Upper lobe of left lung (tissue), 6 donors: Measurements from ENCODE around the gene APOBEC3G. TPM values are rescaled to one million over a fixed set of nuclear protein-coding genes. Genes with fewer than 3 reads are reported as not detected.

ENCODE experiments used
- ATAC-seq, 2 donors: fragments of 200-7000 bp; cut with Tn5 transposase; one replicate each; pipeline ENCODE4 v1.9.1; 2022; ENCODE audit warnings: mild to moderate bottlenecking in 2 of 2, moderate library complexity in 2 of 2; ENCODE audit not compliant: low FRiP score in 2 of 2
- DNase-seq, 2 donors: peaks; one replicate each; pipeline ENCODE4 v3.0.0-alpha.2; 2019 to 2020
- H3K27ac ChIP-seq, 4 donors: fragments of 200-600 bp; sonication (generic); one replicate each; pipeline ENCODE4 v1.5.1; 2016 to 2019
- H3K27me3 ChIP-seq, 4 donors: fragments of 200-600 bp; sonication (generic); one replicate each; pipeline ENCODE4 v1.5.1; 2017 to 2019
- H3K36me3 ChIP-seq, 4 donors: fragments of 200-600 bp; sonication (generic); one replicate each; pipeline ENCODE4 v1.5.1; 2016 to 2019
- H3K4me1 ChIP-seq, 4 donors: fragments of 200-600 bp; sonication (generic); one replicate each; pipeline ENCODE4 v1.5.1; 2018 to 2019
- H3K4me3 ChIP-seq, 4 donors: fragments of 200-600 bp; sonication (generic); one replicate each; pipeline ENCODE4 v1.5.1; 2017 to 2019; ENCODE audit warnings: mild to moderate bottlenecking in 2 of 4, moderate library complexity in 1 of 4
- H3K9me3 ChIP-seq, 4 donors: fragments of 200-600 bp; sonication (generic); one replicate each; pipeline ENCODE4 v1.5.1; 2018 to 2019
- EP300 ChIP-seq, 4 donors: sonication (generic); formaldehyde crosslinking; IDR thresholded peaks; one replicate each; pipeline ENCODE4 v1.5.1; 2017; ENCODE audit warnings: antibody characterized with exemption in 4 of 4, control low read depth in 2 of 4
- POLR2A ChIP-seq, 4 donors: fragments of 450-650 bp; IDR thresholded peaks; one replicate each; pipeline ENCODE4 v1.5.1; 2016 to 2017; ENCODE audit warnings: antibody characterized with exemption in 4 of 4, mild to moderate bottlenecking in 2 of 4
- POLR2AphosphoS5 ChIP-seq, 2 donors: sonication (generic); formaldehyde crosslinking; IDR thresholded peaks; one replicate each; pipeline ENCODE4 v1.5.1; 2017; ENCODE audit warnings: antibody characterized with exemption in 2 of 2
- WGBS, 2 donors: methylation state at CpG; one replicate each; pipeline ENCODE4 v1.1.5; 2017 to 2018; 5-methylcytosine and 5-hydroxymethylcytosine counted together
- total RNA-seq, 6 donors: library from RNA; depleted of rRNA in 4 of 6; stranded (reverse); fragments of >200 nt in 4 of 6; gene quantifications; one replicate each; pipeline versions ENCODE4 v1.1.0 to v1.2.1, GENCODE V29; 2016 to 2021
- TF ChIP-seq, protein P1 (sequence below), 6 experiments: fragments of 450-650 bp in 4 of 6; fragments of 200-600 bp in 2 of 6; sonication (generic) in 2 of 6; IDR thresholded peaks; one replicate each; pipeline ENCODE4 v1.5.1; 2016 to 2019; ENCODE audit warnings: antibody characterized with exemption in 6 of 6
- donor health status: DM: no; HTN: no; CAD: no; lungs with moderate emphysema.
- donor health status: DM: no; HTN: yes; CAD: no; lungs with severe emphysema.

The APOBEC3G gene
- total RNA-seq, 6 donors from 2014 or later, result 10.2 to 38.8 (median 15.8) TPM

DNA sequence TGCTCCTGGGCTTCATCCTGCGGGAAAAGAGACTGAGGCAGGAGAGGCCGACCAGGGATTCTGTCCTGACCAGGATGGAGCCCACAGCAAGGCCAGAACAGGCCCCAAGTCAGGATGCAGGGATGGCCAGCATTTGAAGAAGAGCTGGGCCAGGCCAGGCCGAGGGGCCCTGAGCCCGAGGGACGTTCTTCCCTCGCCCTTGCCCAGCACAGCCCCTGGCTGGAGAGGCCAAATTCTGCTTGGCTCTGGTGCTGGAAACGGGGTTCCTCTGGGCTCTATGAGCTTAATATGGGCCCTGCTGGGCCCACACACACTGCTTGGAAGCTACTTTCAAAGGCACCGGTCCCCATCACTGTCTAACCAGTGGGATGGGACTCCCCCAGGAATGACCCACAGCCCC lies 7.6 kb downstream of the APOBEC3G start:
- DNase-seq, result no peak
- no peaks in the 10 kb centered on the region for H3K9me3 ChIP-seq

DNA sequence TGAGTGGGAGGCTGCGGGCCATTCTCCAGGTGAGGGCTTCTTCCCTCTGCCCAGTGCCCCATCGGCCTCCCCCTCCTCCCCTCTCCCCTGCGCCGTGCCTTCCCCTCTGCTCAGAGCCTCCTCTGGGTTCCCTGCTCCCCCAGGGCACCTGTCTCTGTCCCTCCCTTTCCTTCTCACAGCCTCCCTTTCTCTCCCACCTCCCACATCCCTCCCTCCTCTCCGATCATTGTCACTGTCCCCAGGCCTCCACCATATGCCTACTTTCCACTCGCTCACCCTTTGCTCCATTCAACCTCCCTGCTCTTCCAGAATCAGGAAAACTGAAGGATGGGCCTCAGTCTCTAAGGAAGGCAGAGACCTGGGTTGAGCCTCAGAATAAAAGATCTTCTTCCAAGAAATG lies 10.0 kb downstream of the APOBEC3G start:
- TF ChIP-seq EP300 (IDR thresholded peaks at IDR 0.05) (no peak), POLR2A (IDR thresholded peaks at IDR 0.05) (no peak), POLR2AphosphoS5 (IDR thresholded peaks at IDR 0.05) (no peak)
- TF ChIP-seq, protein P1, sequence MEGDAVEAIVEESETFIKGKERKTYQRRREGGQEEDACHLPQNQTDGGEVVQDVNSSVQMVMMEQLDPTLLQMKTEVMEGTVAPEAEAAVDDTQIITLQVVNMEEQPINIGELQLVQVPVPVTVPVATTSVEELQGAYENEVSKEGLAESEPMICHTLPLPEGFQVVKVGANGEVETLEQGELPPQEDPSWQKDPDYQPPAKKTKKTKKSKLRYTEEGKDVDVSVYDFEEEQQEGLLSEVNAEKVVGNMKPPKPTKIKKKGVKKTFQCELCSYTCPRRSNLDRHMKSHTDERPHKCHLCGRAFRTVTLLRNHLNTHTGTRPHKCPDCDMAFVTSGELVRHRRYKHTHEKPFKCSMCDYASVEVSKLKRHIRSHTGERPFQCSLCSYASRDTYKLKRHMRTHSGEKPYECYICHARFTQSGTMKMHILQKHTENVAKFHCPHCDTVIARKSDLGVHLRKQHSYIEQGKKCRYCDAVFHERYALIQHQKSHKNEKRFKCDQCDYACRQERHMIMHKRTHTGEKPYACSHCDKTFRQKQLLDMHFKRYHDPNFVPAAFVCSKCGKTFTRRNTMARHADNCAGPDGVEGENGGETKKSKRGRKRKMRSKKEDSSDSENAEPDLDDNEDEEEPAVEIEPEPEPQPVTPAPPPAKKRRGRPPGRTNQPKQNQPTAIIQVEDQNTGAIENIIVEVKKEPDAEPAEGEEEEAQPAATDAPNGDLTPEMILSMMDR (IDR thresholded peaks at IDR 0.05), result no peak
- Histone ChIP-seq H3K27ac (no peak overlapping the region), H3K36me3 (no peaks in the 10 kb centered on the region), H3K4me3 (no peak overlapping the region), H3K27me3 (no peaks in the 10 kb centered on the region), H3K4me1 (peaks cover 0 to under 1% (median 0%) of the 10 kb centered on the region in 4 donors), H3K9me3 (no peaks in the 10 kb centered on the region)
- ATAC-seq, result no peak
- no peak for DNase-seq
- WGBS, 2 donors, result 89 to 95% methylated on average over 4 to 5 of the region's 6 CpGs

More for the DNA sequence above, 7.6 kb downstream of the APOBEC3G start:
- Histone ChIP-seq H3K27ac (no peak overlapping the region), H3K27me3 (no peaks in the 10 kb centered on the region), H3K36me3 (peaks cover 0 to 18% (median 2%) of the 10 kb centered on the region in 4 donors), H3K4me1 (no peaks in the 10 kb centered on the region), H3K4me3 (no peak overlapping the region)
- WGBS, 2 donors, result 90 to 92% methylated on average over 2 to 7 of the region's 8 CpGs
- TF ChIP-seq, protein P1 (IDR thresholded peaks at IDR 0.05), result no peak
- no peak for ATAC-seq

DNA sequence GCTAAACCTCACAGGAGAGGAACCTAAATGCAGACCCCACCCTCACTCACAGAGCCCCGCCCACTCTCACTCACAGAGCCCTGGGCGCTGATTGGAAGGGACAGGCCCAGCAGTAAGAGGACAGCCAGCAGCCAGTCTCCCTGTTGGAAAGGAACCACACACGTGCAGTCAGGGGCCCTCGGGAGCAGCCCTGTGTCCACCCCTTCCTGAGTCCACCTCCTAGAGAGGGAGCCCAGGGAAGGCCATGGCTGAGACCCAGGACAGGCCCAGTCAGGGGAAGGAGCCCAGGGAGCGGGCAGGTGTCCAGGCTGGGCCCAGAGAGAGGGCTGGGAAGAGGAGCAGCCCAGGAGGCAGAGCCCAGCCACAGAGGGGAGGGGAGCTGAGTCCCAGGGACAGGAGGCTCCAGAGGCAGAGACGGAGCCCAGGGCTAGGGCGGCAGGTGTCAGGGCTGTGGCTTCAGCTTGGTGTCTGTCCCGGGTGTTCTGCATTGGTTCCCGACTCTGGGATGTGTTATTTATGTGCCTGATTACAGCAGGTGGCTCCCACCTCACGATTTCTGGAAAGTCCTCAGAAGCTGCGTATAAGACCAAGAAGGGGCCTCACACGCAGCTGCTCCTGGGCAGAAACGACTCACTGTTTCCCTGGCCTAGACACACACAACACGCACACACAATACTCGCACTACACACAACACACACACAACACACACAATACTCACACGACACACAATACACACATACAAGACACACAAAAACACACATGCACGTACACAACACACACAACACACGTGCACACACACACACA lies 11.0 kb downstream of the APOBEC3G start:
- Histone ChIP-seq H3K27ac (no peak overlapping the region), H3K4me1 (peaks cover 0 to 8% (median 0%) of the 10 kb centered on the region in 4 donors), H3K36me3 (no peaks in the 10 kb centered on the region), H3K9me3 (no peaks in the 10 kb centered on the region), H3K27me3 (no peaks in the 10 kb centered on the region), H3K4me3 (no peak overlapping the region)
- DNase-seq (no peak), ATAC-seq (peak in 1 of 2 donors; percentile 6)
- 61 to 64% methylated on average over 12 to 18 of the region's 18 CpGs for WGBS, 2 donors
- TF ChIP-seq EP300 (IDR thresholded peaks at IDR 0.05), result no peak
- TF ChIP-seq, protein P1 (IDR thresholded peaks at IDR 0.05), result no peak

DNA sequence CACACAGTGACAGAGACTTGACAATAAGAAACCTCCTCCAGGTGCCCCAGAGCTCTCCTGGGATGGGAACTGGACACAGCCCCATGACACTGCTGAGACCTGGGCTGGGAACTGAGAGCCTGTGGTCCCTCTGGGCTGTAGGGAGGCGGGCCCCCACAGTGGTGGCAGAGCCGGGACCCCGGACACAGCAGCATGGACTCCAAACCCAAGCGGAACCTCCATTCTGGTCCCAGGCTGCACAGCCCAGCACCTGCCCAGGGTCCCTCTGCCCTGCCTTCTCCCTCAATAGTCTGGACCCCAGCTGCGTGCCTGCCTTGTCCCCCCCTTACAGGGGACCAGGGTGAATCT lies 11.6 kb downstream of the APOBEC3G start:
- Histone ChIP-seq H3K4me1 (peaks cover 0 to 8% (median 0%) of the 10 kb centered on the region in 4 donors), H3K9me3 (no peaks in the 10 kb centered on the region), H3K27me3 (no peaks in the 10 kb centered on the region), H3K36me3 (no peaks in the 10 kb centered on the region), H3K27ac (no peak overlapping the region), H3K4me3 (no peak overlapping the region)
- TF ChIP-seq EP300 (IDR thresholded peaks at IDR 0.05), result no peak
- TF ChIP-seq POLR2A (IDR thresholded peaks at IDR 0.05), result no peak
- no peak for TF ChIP-seq POLR2AphosphoS5 (IDR thresholded peaks at IDR 0.05)
- TF ChIP-seq, protein P1 (IDR thresholded peaks at IDR 0.05), result no peak
- 33 to 72% methylated on average over 1 to 5 of the region's 5 CpGs for WGBS, 2 donors
- DNase-seq, result no peak
- ATAC-seq, result no peak

DNA sequence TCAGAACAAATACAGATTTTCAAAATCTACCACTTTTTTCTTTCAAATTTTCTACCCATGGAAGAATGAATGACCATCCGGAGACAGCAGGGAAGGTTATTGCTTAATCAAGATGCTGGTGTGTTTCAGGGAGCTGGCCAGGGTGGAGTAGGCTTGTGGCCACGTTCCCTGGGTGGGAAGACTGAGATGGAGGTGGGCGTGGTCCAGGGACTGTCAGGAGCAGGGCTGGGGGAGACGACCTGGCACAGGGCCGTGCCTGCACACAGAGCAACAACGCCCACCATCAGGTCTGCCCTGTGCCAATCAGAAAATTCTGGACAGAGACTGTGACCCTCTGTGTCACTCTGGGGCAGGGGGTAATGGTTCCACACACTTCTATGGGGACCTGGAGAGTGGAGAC lies 12.9 kb downstream of the APOBEC3G start:
- no peaks in the 10 kb centered on the region for H3K36me3 ChIP-seq
- H3K4me3 ChIP-seq, result no peak overlapping the region
- H3K9me3 ChIP-seq, result no peaks in the 10 kb centered on the region
- ATAC-seq (no peak), DNase-seq (no peak)
- TF ChIP-seq, protein P1 (IDR thresholded peaks at IDR 0.05), result no peak
- no peak for TF ChIP-seq POLR2A (IDR thresholded peaks at IDR 0.05)
- no peak for TF ChIP-seq EP300 (IDR thresholded peaks at IDR 0.05)
- TF ChIP-seq POLR2AphosphoS5 (IDR thresholded peaks at IDR 0.05), result no peak
- H3K27me3 ChIP-seq, result no peaks in the 10 kb centered on the region
- peak overlapping the region in 2 of 4 donors; percentile 64 to 73 for H3K27ac ChIP-seq
- 69 to 73% methylated on average over 6 of the region's 6 CpGs for WGBS, 2 donors
- H3K4me1 ChIP-seq, result peaks cover 0 to 8% (median 0%) of the 10 kb centered on the region in 4 donors
